GM21515 (cell line): Measurements from ENCODE around the gene TSPAN9.

Experiments used
- ATAC-seq: cut with Tn5 transposase; IDR thresholded peaks from one replicate; pipeline ENCODE4 v1.9.1; 2021; ENCODE audit not compliant: unreplicated experiment

The TSPAN9 gene

GRCh38 chr12:3202734-3203446, 125.7 kb downstream of the TSPAN9 start:
- ATAC-seq: no peak

- no peak for ATAC-seq
These were observed 126.5 kb downstream of the TSPAN9 start for GRCh38 chr12:3203713-3204112.

GRCh38 chr12:3204143-3204542, 127.0 kb downstream of the TSPAN9 start:
- ATAC-seq: no peak

GRCh38 chr12:3204730-3205531, 127.8 kb downstream of the TSPAN9 start:
- ATAC-seq: no peak

GRCh38 chr12:3205742-3206519, 128.8 kb downstream of the TSPAN9 start:
- no peak for ATAC-seq

- no peak for ATAC-seq
These were observed 129.4 kb downstream of the TSPAN9 start for GRCh38 chr12:3206536-3207072.

- no peak for ATAC-seq
These were observed 130.0 kb downstream of the TSPAN9 start for GRCh38 chr12:3207175-3207574.

GRCh38 chr12:3207858-3208257, 130.7 kb downstream of the TSPAN9 start:
- ATAC-seq: no peak

GRCh38 chr12:3213188-3213587, 136.0 kb downstream of the TSPAN9 start:
- no peak for ATAC-seq

- no peak for ATAC-seq
These were observed 136.6 kb downstream of the TSPAN9 start for GRCh38 chr12:3213768-3214167.

GRCh38 chr12:3214526-3215365, 137.6 kb downstream of the TSPAN9 start:
- no peak for ATAC-seq

GRCh38 chr12:3215410-3215975, 138.3 kb downstream of the TSPAN9 start:
- no peak for ATAC-seq

- ATAC-seq: no peak
These were observed 138.9 kb downstream of the TSPAN9 start for GRCh38 chr12:3216097-3216496.

- no peak for ATAC-seq
These were observed 139.8 kb downstream of the TSPAN9 start for GRCh38 chr12:3216726-3217682.

- no peak for ATAC-seq
These were observed 140.5 kb downstream of the TSPAN9 start for GRCh38 chr12:3217683-3218079.

- ATAC-seq: no peak
These were observed 141.3 kb downstream of the TSPAN9 start for GRCh38 chr12:3218228-3219171.

- no peak for ATAC-seq
These were observed 142.1 kb downstream of the TSPAN9 start for GRCh38 chr12:3219233-3219632.
